ENCODE measurements around the gene CFAP157.

The CFAP157 gene

DNA sequence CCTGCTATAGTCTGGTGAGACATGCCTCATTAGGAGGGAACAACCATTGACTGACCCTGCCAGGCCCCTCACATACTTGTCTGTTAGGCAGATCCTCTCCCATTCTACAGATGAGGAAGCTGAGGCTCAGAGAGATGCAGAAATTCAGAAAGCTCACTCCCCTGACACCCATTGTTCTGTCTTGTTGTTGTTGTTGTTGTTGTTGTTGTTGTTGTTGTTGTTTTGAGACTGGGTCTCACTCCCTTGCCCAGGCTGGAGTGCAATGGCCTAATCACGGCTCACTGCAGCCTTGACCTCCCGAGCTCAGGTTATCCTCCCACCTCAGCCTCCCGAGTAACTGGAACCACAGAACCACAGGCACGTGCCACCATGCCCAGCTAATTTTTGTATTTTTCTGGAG is 13.1 kb upstream of the CFAP157 start:
- DNase-seq = no peak

DNA sequence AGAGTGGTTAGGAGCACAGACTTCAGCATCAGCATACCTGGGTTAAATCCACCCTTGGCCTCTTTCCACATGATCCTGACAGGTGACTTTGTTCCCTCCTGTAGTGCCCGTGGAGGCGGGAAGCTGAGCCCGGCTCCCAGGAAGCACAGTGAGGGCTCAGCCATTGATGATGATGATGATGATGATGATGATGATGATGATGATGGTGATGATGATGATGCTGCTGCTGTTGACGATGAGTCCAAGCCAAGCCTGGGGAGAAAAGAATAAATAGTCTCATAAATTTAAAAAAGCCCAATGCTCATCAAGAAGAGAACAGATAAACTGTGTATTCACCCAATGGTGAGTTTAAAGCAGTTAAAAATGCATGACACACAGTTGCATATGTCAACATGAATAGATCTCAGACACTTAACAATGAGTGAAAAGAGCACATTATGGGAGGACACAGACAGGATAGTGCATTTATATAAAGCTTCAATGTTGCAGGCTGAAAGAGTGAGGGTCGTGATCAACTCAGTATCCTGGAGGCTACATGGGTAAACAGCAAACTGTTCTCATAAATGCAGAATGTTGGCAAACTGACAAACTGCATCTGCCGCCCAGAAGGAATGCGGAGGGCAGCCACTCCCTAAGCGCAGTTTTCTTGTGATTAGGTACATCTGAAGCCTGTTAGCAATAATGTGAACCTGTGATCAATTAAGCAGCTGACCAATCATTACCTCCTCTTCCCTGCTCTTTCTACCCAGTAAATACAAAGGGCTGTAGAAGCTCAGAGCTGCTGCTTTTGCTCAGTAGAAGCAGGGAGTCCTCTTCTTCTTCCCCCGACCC is 11.7 kb upstream of the CFAP157 start:
- no peak for DNase-seq

DNA sequence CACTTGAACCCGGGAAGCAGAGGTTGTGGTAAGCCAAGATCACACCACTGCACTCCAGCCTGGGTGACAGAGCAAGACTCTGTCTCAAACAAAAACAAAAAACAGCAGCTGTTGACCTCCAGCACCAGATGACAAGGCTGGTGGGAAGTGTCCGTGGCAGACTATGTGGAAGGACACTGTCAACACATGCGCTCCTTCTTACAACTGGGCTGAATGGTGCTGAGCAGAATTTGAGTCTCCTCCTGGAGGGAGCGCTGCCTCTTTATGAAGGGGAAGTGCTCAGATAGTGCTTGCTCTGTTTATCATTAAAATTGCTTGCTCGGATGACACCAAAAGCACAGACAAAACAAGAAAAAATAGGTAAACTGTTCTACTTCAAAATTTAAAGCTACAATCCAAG is 9.2 kb upstream of the CFAP157 start:
- DNase-seq = no peak

DNA sequence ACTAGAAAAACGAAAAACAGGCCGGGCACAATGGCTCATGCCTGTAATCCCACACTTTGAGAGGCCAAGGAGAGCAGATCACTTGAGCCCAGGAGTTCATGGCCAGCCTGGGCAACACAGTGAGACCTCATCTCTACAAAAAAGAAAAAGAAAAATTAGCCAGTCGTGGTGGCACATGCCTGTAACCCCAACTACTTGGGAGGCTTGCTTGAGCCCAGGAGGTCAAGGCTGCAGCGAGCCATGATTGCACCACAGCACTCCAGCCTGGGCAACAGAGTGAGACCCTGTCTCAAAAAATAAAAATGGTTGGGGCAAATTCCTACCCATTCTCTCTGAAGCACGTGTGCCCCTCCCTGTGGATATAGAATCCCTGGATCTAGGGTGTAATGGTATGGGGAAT is 8.4 kb upstream of the CFAP157 start:
- no peak for DNase-seq

DNA sequence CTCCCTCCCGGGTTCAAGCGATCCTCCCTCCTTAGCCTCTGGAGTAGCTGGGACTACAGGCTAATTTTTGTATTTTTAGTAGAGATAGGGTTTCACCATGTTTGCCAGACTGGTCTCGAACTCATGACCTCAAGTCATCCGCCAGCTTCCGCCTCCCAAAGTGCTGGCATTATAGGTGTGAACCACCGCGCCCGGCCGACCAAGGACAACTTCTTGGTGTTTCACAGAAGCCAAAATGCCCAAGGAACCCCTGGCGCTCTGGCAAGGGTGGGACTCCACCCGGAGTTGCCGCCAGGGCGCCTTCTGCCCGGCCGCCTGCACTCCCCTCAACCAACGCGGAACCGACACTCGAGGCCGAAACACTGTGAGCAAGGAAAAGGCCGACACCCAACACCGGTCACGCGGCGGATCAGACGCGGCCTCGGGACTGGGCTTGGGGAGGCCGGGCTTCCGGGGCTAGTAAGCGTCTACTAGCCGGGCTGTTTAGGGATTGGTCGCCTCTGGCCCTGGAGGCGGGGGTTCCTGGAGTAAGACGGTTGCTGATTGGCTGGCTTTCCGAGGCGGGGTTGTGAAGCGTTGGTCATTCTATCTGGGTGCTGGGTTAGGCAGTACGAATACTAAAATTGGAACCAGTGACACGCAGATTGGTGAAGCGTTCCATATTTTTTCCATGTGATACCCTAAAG is 7.7 kb upstream of the CFAP157 start:
- DNase-seq = peak; percentile 98

DNA sequence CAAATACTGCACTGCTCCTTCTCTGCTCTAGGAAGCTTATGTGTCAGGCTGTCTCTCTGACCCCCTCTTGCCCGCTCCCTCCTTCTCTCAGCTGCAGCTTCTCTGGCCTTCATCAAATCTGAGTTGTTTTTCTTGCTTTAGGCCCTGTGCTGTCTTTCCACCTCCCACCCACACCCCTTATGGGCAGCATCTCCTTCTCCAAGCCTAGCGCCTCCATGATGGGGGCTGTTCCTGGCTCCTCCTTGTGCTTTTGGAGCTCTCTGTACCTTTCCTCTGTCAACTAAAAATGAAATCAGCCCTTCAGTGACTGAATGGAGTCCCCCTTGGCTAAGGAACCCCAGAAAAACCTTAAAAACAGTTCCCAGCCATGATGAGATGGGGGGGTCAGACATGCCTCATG is 6.6 kb upstream of the CFAP157 start:
- DNase-seq = no peak

DNA sequence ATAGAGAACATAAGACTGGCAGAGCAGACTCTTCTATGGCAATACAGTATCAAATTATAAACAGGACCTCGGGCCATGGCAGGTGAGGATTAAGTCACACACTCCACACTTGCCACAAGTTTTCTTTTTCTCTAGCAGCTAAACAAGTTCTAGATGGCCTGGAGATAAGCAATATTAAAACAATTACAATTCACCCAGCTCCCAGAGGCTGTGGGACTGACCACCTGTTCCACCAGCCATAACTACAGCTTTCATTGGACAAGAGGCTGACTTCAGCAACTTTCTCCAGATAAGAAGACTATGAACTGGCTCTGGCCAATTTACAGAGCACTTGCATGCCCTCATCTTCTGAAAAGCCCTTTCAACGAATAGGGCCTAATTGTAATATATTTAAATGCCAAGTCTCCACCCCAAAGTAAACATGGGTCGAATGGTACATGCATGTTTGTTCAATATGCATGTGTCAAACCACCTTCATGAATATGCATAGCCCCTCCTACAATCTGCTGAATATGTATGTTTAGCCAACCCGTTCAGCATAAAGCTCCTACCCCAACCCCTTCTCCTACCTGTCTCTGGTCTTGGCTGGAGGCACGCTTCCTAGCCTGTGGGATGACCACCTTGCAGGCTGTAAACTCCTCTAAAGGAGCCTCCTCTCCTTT is 6.1 kb upstream of the CFAP157 start:
- DNase-seq = no peak

DNA sequence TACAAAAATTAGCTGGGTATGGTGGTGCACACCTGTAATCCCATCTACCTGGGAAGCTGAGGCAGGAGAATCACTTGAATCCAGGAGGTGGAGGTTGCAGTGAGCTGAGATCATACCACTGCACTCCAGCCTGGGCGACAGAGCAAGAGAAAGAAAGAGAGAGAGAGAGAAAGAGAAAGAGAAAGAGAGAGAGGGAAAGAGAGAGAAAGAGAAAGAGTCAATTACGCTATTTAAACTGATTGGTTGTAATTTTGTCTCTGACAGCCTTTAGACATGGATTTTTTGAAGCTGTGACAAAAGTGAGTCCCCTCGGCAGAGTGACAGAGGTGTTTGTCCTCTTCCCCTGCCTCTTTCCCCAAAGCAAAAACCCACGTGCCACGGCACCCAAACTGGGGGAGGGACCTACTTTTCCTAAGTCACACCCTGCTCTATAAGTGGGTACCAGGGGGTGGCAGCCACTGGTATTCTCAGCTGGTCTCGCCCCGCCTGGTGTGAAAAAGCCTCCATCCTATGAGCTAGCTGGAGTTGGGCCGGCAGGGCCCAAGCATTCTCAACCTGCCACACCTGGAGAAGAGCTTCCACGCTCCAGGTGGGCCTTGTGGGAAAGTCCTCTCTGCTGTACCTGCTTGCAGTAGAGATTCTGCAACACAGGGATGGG is 3.4 kb upstream of the CFAP157 start:
- DNase-seq = no peak

DNA sequence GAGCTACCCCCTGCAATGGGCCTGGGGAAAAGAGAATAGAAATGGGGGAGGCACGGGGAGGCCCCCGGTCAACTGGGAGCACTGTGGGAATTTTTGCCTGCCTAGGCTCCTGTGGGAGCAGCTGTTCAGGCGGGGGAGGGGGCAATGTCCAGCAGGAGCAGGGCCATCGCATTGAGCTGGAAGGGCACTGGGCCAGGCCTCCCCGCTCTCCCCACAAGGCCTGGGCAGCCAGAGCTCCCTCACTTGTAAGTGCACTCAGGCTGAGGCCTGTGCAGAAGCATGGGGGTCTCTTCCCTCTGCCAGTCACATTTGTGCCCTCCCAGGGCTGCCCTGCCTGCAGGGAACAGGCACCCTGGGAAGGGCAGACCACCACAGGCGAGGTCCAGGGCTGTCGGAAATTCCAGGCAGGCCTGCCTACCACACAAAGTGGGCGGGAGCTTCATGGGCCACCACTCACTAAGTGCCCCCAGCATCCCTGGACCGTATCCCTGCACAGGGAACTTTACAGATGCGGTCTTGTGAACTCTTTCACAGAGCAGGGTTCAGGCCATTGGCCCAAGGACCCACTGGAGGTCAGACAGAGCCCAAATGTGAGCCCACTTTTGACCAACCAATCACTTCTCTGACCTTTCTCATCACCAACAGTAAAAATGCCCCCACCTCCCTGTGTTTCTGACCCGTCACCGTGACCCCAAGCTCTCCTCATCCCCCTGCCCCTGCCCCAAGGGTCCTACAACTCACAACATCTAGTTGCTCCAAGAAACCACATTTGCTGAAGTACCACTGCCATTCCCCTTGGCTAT is 1.0 kb upstream of the CFAP157 start:
- no peak for DNase-seq

DNA sequence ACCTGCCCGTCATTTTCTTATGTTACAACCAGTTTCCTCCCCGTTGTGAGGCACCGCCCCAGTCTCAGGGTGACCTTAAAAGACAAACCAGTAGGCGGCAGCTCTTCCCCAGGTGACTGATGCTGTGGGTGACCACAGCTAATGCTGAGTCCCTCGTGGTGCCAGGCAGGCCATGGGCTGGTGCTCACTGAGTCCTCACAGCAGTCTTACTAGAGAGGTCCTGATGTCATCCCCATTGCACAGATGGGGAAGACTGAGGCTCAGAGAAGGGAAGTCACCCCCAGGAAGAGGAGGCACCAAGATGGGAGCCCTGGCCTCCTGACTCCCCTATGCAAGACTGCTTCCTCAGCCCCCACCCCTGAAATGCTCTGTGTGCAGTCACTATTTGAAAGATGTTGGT is 978 bp downstream of the CFAP157 start:
- DNase-seq = no peak

DNA sequence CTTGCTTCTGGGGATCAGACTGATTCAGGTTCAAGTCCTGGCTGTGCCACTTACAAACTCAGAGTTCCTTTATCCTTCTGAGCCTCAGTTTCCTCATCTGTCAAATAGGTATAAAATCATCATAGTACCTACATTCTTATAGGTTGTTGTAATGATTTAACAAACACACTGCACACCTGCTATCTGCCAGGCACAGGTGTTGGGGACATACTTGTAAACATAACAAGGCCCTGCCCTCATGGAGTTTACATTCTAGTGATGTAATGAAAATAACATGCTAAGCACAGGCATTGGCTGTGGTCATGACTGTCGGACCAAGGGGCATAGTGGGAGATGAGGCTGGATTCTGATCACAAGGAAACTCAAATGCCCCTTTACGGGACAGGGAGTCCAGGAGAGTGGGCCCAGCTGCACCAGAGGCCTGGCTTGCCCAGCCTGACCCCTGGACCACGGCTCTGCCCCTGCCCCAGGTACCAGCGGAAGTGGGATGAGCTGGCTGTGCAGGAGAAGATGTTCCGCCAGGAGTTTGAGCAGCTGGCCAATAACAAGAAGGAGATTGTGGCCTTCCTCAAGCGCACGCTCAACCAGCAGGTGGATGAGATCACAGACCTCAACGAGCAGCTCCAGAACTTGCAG is 2.3 kb downstream of the CFAP157 start:
- DNase-seq = no peak

DNA sequence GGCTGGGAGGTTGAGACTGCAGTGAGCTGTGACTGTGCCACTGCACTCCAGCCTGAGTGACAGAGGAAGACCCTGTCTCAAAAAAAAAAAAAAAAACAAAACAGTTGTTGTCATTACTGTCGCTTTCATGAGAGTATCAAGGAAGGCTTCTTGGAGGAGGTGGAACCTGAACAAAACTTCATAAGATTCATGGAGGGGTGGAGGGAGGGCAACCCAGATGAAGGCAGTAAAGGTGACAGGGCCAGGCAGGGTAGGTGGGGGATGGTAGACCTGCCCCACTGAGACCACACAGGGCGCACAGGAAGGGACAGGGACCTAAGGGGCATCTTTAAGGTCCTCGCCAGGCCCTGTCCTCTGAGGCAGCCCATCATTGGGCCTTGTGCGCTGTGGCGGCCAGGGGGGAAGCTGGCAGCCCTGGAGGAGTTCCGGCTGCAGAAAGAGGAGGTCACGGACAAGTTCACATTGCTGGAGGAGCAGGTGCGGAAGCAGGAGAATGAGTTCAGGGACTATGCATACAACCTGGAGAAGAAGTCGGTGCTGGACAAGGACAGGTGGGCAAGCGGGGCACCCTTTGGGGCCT is 3.5 kb downstream of the CFAP157 start:
- no peak for DNase-seq

DNA sequence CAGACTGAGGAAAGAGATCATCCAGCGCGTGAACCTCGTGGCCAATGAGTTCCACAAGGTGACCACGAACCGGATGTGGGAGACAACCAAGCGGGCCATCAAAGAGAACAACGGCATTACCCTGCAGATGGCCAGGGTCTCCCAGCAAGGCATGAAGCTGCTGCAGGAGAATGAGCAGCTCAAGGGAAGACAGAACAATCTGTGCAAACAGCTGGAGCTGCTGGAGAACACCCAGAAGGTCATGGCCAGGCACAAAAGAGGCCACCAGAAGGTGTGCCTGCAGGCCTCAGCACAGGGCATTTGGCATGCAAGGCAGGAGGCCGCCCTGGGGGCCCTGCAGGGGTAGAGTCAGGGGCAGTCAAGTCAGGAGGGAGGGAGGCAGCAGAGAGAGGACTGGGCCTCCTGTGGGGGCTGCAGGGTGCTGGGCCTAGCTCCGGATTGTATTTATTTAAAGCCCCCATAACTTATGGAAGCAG is 4.5 kb downstream of the CFAP157 start:
- DNase-seq = no peak

DNA sequence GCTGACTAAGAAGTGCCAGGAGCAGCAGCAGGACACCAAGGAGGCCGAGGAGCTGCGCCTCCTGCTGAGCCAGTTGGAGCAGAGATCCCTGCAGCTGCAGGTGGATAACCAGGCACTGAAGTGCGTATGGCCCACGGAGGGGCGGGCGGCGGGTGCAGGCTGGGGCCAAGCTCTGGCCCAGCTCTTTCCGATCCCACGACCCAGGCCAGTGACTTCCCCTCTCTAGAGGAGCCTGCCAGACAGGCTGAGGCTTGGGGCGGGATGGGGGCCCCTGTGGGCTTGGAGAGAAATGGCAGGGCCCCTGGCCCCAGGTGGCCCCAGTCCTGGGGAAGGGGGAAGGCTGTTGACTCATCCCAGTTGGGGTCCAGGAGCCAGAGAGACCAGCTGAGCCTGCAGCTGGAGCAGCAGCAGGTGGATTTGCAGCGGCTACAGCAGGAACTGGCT is 5.1 kb downstream of the CFAP157 start:
- DNase-seq = no peak

DNA sequence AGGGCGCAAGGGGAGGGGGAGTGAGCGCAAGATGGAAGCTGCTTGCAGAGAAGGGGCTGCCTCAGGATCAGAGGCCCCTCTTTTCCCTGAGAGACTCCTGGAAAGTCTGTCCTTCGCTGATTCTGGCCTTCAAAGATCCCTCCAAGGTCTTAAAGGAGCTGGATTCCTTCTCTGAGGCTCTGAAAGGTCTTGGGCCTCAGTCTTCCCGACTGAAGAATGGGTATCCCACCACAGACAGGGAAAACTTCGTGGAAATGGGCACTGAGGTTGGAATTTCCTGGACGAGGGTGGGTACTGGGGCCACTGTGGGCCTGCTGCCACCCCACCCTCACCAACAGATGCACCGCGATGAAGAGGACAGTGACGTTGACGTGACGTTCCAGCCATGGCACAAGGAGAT is 5.6 kb downstream of the CFAP157 start:
- DNase-seq = no peak

DNA sequence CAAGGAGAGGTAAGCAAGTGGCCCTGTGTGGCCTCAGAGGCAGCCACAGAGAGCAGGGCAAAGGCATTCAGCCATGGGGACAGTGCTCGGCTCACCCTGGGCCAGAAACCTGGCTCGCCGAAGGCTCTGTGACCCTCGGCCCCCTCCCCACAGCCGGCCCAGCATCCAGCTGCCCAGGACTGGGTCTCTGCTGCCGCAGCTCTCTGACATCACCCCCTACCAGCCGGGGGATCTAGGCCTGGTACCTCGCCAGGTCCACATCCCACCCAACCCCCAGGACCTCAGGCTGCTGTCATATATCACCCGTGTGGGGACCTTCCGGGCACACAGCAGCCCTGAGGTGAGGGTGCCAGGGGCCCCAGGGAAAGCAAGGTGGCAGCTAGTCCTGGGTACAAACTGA is 6.1 kb downstream of the CFAP157 start:
- no peak for DNase-seq

DNA sequence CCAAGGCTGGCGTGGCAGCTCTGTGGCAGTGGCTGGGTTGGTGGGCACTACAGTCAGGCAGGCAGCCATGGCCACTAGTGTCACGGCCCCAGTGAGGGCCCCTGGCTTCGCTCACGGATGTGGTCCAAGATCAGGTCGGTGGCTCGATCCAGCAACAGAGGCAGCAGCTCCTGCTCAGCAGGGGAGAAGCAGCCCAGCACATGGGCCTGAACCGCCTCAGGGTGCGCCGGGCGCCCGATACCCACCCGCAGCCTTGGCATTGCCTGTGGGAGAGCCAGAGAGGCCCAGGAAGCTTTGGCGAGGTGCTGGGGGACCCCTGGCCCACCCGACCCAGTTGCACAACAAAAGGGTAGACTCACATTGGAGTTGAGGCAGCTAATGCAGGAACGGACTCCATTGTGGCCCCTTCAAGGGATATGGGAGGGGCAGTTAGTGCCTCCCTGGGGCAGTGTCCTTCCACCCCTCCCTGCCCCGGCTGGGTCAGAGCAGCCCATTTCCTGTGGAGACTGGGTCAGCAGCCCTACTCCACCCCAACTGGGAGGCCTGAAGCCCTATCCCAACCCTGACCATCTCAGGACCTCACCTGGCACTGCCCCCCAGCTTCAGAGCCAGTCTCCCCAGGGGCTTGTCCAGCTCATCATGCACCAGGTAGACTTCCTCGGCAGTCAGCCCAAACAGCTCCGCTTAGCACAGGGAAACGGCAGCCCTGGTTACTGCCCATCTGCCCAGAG is 7.4 kb downstream of the CFAP157 start:
- DNase-seq = no peak

DNA sequence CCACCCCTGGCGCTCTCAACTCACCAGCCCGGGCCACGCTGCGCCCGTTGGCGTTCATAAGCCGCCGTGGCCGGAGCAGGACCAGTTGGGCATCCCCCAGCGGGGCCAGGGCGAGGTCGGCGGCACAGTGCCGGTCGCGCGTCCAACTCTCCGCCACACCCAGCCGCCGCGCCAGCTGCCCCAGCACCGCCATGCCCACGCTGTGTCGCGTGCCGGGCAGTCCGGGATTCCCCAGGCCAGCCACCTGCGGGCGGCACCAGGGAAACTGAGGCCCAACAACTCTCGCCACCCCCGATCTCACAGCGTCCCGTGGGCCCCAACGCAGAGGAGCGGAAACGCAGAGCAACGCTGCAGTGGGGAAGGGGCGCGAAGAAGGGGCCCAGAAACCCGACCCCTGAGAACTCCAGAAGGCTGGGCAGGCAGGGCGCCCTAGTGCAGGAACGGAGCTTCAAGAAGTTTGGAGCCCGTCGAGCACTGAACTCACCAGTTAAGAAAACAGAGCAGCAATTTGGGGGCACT is 8.2 kb downstream of the CFAP157 start:
- peak; percentile 40 for DNase-seq

DNA sequence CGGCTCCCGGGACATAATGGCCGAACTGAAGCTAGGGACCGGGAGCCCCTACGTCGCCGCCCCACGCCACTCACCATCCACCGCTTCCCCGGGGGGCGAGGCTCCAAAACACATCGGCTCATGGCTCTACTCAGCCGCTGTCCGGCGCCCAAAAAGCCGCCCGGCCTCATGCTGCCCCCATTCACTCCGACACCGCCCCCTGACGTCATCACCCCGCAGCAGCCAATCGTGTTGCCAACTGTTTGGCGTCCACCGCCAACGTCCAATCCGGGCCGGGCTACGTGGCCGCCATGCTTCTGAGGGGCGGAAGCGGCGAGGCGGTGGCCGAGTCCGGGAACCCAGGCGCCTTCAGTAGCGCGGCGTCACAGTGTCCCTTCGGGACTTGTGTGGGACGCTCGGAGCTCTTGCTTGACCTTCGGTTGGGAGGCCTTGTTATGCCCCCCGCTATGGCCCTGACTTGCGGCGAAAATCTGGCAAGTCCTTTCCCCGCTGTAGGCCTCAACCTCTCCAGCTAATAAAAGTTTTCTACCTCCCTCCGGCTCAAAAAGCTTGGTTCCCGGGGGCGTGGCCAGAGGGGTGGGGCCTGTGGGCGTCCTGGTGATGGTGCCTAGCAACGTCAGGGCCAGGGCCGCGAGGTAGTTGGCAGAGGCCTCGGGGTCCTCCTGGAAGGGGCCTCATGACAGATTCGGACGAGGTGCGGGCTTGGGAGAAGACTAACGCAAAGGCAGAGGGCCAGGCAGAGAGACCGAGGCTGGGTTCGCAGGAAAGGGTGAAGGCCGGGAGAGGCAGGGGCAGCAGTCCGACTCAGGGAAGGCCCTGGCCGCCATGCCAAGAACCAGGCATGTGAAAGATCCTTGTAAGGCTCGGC is 8.9 kb downstream of the CFAP157 start, which contains the start of the genes PTRH1 and TTC16:
Gene PTRH1, minus strand, starts transcription at position 194 of the 868 bp plus-strand sequence. Its CDS starts 24 bp downstream, at position 170.
Gene TTC16, plus strand, starts transcription at position 610 of the 868 bp plus-strand sequence. Its CDS starts 67 bp downstream, at position 677.
- peak; percentile 97 for DNase-seq

All from inflammatory macrophage treated with lipopolysaccharide for 4 hours (primary cell).